A549 (cell line): Measurements from ENCODE around the gene PCBP3.

Experiments
- PHF8 ChIP-seq: fragments of 200-600 bp; sonication (generic); IDR thresholded peaks from 2 replicates; pipeline ENCODE4 v1.6.1; 2016; ENCODE audit warnings: low read depth, mild to moderate bottlenecking, antibody characterized with exemption, moderate library complexity, borderline replicate concordance
- POLR2A ChIP-seq: IDR thresholded peaks from 2 replicates; pipeline ENCODE4 v1.6.1; 2012; ENCODE audit warnings: mild to moderate bottlenecking, low read length

DNA sequence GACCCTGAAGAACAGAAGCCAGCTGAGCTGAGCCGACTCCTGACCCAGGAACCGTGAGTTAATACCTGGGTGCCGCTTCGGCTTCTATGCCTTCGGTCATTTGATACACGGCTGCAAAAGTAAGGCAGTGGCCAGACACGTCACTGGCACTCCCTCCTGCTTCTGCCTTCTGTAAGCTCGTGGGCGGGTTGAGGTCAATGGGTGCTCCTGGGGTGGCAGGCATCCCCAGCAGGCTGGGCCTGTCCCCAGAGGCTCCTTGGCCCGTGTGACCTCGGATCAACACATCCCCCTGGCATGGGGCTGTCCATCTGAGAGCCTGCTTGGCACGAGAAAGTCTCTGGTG, 302.3 kb downstream of the PCBP3 start:
- no peak for TF ChIP-seq POLR2A
- no peak for TF ChIP-seq PHF8
